Vagina (tissue), 2 donors: ENCODE data around the gene VAMP4. TPM values are rescaled to one million over a fixed set of nuclear protein-coding genes. Genes with fewer than 3 reads are reported as not detected.
"Not testable (repeated sequence)": the region's sequence is repeated elsewhere in the genome, so short reads cannot be mapped to it uniquely, and the experiment has no call there.

Experiments
- DNase-seq, 2 donors: peaks; one replicate each; pipeline ENCODE4 v3.0.0-alpha.2; 2017; ENCODE audit errors: extremely low spot score in 2 of 2
- H3K27ac ChIP-seq: fragments of 200-600 bp; sonication (generic); one replicate; pipeline ENCODE4 v1.5.1; 2019
- H3K27me3 ChIP-seq: fragments of 200-600 bp; sonication (generic); one replicate; pipeline ENCODE4 v1.5.1; 2019
- H3K36me3 ChIP-seq, 2 donors: fragments of 200-600 bp; sonication (generic); one replicate each; pipeline ENCODE4 v1.5.1; 2017 to 2019
- H3K4me1 ChIP-seq: fragments of 200-600 bp; sonication (generic); one replicate; pipeline ENCODE4 v1.5.1; 2019
- H3K4me3 ChIP-seq, 2 donors: fragments of 200-600 bp; sonication (generic); 1 replicate in 1 of 2; 2 replicates in 1 of 2; pipeline ENCODE4 v1.5.1; 2016 to 2019
- H3K9me3 ChIP-seq: fragments of 200-600 bp; sonication (generic); one replicate; pipeline ENCODE4 v1.5.1; 2019
- POLR2A ChIP-seq, 2 donors: fragments of 450-650 bp; IDR thresholded peaks; one replicate each; pipeline ENCODE4 v1.6.1; 2017; ENCODE audit warnings: antibody characterized with exemption in 2 of 2, mild to moderate bottlenecking in 2 of 2, moderate library complexity in 2 of 2
- POLR2AphosphoS5 ChIP-seq, 2 donors: sonication (generic); formaldehyde crosslinking; IDR thresholded peaks; one replicate each; pipeline ENCODE4 v1.9.0; 2017; ENCODE audit warnings: antibody characterized with exemption in 2 of 2, mild to moderate bottlenecking in 2 of 2, low read depth in 1 of 2; ENCODE audit not compliant: insufficient read depth in 1 of 2
- intact Hi-C: fragments of 100-400 bp; cut with DNase I; formaldehyde crosslinking; loops from one replicate; pipeline ENCODE4 v1.15.1; 2023
- total RNA-seq: library from RNA; depleted of rRNA; stranded (reverse); fragments of >200 nt; gene quantifications from one replicate; pipeline ENCODE4 v1.2.3, GENCODE V29; 2016
- TF ChIP-seq, protein P1 (sequence below), 3 experiments: fragments of 450-650 bp in 2 of 3; fragments of 200-600 bp in 1 of 3; sonication (generic) in 1 of 3; IDR thresholded peaks; one replicate each; pipeline ENCODE4 v1.5.1; 2017 to 2019; ENCODE audit warnings: antibody characterized with exemption in 3 of 3, mild to moderate bottlenecking in 2 of 3, moderate library complexity in 2 of 3

Gene VAMP4
- total RNA-seq, 1 donor from 2014 or later, result 8.1 TPM

DNA sequence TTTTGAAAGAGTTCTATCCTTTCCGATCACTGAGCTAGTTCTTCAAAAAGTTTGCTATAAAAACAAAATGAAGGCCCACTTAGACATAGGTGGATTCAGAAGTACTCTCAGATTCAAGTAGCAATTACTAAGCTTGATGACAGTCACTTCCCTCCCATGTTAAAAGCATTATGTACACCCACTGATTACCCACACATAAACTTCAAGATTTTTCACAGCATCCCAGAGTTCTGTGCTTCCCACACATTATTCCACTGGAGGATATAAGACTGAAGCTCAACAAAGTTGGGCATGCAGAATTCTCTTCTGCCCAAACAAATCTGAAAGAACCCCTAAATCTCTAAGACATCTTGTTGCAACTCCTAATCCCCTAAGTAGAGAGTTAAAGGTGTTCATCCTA, 29.5 kb downstream of the VAMP4 start:
- Histone ChIP-seq H3K36me3 (peaks cover 0 to 16% of the 10 kb centered on the region in 2 donors), H3K27ac (no peak overlapping the region), H3K4me3 (no peak overlapping the region), H3K27me3 (no peaks in the 10 kb centered on the region), H3K9me3 (no peaks in the 10 kb centered on the region), H3K4me1 (peaks cover 7% of the 10 kb centered on the region)
- no peak for TF ChIP-seq POLR2AphosphoS5 (IDR thresholded peaks at IDR 0.05; ENCODE audit: insufficient read depth in 1 of 2, low read depth in 1 of 2)
- TF ChIP-seq POLR2A (IDR thresholded peaks at IDR 0.05), result no peak
- TF ChIP-seq, protein P1, sequence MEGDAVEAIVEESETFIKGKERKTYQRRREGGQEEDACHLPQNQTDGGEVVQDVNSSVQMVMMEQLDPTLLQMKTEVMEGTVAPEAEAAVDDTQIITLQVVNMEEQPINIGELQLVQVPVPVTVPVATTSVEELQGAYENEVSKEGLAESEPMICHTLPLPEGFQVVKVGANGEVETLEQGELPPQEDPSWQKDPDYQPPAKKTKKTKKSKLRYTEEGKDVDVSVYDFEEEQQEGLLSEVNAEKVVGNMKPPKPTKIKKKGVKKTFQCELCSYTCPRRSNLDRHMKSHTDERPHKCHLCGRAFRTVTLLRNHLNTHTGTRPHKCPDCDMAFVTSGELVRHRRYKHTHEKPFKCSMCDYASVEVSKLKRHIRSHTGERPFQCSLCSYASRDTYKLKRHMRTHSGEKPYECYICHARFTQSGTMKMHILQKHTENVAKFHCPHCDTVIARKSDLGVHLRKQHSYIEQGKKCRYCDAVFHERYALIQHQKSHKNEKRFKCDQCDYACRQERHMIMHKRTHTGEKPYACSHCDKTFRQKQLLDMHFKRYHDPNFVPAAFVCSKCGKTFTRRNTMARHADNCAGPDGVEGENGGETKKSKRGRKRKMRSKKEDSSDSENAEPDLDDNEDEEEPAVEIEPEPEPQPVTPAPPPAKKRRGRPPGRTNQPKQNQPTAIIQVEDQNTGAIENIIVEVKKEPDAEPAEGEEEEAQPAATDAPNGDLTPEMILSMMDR (IDR thresholded peaks at IDR 0.05), result no peak
- intact Hi-C loops, result loop anchor here (10.0 kb wide), 1 partner anchor 68 kb away; no protein-coding TSS in a partner anchor
- DNase-seq, result no peak

DNA sequence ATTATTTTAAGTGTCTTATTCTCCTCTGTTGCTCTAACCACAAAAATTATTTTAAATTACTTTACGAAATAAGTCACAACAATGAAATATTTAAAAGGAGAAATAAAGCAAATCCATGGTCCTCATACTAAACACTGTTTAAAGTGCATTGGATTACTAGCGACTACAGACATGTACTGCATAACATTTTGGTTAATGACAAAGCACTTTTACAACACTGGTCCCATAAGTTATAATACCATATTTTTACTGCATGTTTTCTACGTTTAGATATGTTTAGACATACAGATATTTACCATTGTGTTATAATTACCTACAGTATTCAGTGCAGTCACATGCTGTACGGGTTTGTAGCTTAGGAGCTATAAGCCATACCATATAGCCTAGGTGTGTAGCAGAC, 30.2 kb downstream of the VAMP4 start:
- no peaks in the 10 kb centered on the region for H3K27me3 ChIP-seq
- H3K27ac ChIP-seq, result no peak overlapping the region
- H3K4me3 ChIP-seq, result no peak overlapping the region
- H3K9me3 ChIP-seq, result no peaks in the 10 kb centered on the region
- TF ChIP-seq POLR2A (IDR thresholded peaks at IDR 0.05) (no peak), POLR2AphosphoS5 (IDR thresholded peaks at IDR 0.05; ENCODE audit: insufficient read depth in 1 of 2, low read depth in 1 of 2) (no peak)
- TF ChIP-seq, protein P1 (IDR thresholded peaks at IDR 0.05), result no peak
- no peak for DNase-seq
- peaks cover 7% of the 10 kb centered on the region for H3K4me1 ChIP-seq
- H3K36me3 ChIP-seq, result peaks cover 0 to 16% of the 10 kb centered on the region in 2 donors
- intact Hi-C loops, result loop anchor here (10.0 kb wide), 1 partner anchor 67 kb away; no protein-coding TSS in a partner anchor

DNA sequence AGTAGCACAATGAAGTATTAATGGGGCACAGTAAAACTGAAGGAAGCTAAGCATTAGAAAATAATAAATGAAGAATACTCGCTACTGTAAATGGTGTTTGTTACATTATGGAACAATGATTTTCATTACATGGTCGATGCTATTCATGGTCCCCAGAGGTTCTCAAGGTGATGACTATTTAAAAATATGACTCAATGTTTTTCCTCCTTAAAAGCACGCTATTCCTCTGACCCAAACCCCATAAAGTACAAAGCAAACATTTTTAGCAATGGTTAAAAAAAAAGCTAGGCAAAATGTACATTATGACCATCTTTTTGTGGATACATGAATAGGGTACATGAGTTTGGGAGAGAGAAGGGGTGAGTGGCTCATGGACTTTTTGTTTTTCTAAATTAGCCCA, 34.3 kb downstream of the VAMP4 start:
- H3K4me1 ChIP-seq, result no peaks in the 10 kb centered on the region
- intact Hi-C loops, result no loop called here
- no peak overlapping the region for H3K4me3 ChIP-seq
- H3K27ac ChIP-seq, result no peak overlapping the region
- H3K36me3 ChIP-seq, result peaks cover 0 to 23% of the 10 kb centered on the region in 2 donors
- no peaks in the 10 kb centered on the region for H3K9me3 ChIP-seq
- H3K27me3 ChIP-seq, result no peaks in the 10 kb centered on the region
- TF ChIP-seq POLR2AphosphoS5 (IDR thresholded peaks at IDR 0.05; ENCODE audit: insufficient read depth in 1 of 2, low read depth in 1 of 2) (no peak), POLR2A (IDR thresholded peaks at IDR 0.05) (no peak)
- TF ChIP-seq, protein P1 (IDR thresholded peaks at IDR 0.05), result no peak
- no peak for DNase-seq

DNA sequence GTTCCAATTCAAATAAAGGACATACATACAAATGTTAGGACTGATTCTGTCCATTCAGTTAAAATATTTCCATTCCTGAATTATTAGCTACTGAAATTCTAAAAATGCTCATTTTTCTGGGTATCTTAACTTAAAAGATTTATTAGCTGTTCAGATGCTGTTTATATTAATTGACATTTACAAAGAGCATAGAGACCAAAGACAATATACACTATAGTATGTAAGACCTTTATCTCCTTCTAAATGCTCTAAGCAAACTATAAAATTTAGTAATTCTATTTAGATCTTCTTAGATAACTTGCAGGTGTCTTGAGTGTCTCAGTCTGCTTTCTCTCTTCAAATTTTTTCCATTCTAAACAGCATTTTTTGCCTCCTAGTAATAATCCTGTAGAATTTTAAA, 39.3 kb downstream of the VAMP4 start:
- Histone ChIP-seq H3K27ac (no peak overlapping the region), H3K36me3 (peaks cover 0 to 8% of the 10 kb centered on the region in 2 donors), H3K27me3 (no peaks in the 10 kb centered on the region), H3K4me1 (no peaks in the 10 kb centered on the region), H3K4me3 (no peak overlapping the region), H3K9me3 (no peaks in the 10 kb centered on the region)
- DNase-seq, result no peak
- intact Hi-C loops, result no loop called here
- TF ChIP-seq POLR2A (IDR thresholded peaks at IDR 0.05) (no peak), POLR2AphosphoS5 (IDR thresholded peaks at IDR 0.05; ENCODE audit: insufficient read depth in 1 of 2, low read depth in 1 of 2) (no peak)
- TF ChIP-seq, protein P1 (IDR thresholded peaks at IDR 0.05), result no peak

DNA sequence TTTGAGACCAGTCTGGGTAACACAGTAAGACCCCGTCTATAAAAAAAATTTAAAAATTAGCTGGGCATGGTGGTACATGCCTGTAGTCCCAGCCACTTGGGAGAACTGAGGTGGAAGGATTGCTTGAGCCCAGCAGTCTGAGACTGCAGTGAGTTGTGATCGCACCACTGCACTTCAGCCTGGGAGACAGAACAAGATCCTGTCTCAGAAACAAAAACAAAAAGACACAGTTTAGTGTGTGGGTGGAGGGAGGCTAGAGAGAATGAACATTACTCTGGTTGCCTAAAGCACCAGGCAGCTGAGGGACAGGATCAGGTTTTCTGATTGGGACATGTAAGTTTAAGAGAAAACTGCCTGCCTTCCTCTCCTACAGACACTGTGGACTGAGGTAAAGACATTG, 42.3 kb downstream of the VAMP4 start:
- TF ChIP-seq POLR2AphosphoS5 (IDR thresholded peaks at IDR 0.05; ENCODE audit: insufficient read depth in 1 of 2, low read depth in 1 of 2) (no peak), POLR2A (IDR thresholded peaks at IDR 0.05) (no peak)
- TF ChIP-seq, protein P1 (IDR thresholded peaks at IDR 0.05), result no peak
- intact Hi-C loops, result no loop called here
- no peak for DNase-seq
- Histone ChIP-seq H3K27ac (no peak overlapping the region), H3K27me3 (no peaks in the 10 kb centered on the region), H3K4me1 (no peaks in the 10 kb centered on the region), H3K4me3 (no peak overlapping the region), H3K9me3 (no peaks in the 10 kb centered on the region), H3K36me3 (peaks cover 0 to 7% of the 10 kb centered on the region in 2 donors)

DNA sequence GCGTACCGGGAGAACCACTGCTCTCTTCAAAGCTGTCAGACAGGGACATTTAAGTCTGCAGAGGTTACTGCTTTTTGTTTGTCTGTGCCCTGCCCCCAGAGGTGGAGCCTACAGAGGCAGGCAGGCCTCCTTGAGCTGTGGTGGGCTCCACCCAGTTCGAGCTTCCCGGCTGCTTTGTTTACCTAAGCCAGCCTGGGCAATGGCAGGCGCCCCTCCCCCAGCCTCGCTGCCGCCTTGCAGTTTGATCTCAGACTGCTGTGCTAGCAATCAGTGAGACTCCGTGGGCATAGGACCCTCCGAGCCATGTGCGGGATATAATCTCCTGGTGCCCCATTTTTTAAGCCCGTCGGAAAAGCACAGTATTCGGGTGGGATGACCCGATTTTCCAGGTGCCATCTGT, 46.1 kb downstream of the VAMP4 start:
- H3K27me3 ChIP-seq, intact Hi-C loops, H3K36me3 ChIP-seq, H3K4me3 ChIP-seq, H3K27ac ChIP-seq, H3K9me3 ChIP-seq, DNase-seq, H3K4me1 ChIP-seq: not testable (repeated sequence)

DNA sequence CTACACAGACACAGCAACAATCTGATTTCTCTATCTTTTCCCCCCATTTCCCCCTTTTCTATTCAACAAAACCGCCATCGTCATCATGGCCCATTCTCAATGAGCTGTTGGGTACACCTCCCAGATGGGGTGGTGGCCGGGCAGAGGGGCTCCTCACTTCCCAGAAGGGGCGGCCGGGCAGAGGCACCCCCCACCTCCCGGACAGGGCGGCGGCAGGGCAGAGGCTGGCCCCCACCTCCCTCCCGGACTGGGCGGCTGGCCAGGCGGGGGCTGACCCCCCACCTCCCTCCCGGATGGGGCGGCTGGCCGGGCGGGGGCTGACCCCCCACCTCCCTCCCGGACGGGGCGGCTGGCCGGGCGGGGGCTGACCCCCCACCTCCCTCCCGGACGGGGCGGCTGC, 48.3 kb downstream of the VAMP4 start:
- H3K36me3 ChIP-seq, H3K4me3 ChIP-seq, H3K9me3 ChIP-seq, H3K27ac ChIP-seq, H3K4me1 ChIP-seq, intact Hi-C loops, H3K27me3 ChIP-seq, DNase-seq: not testable (repeated sequence)
